Lower leg skin (tissue), 3 donors: ENCODE measurements around the gene PPP2R5C.

Experiments
- CTCF ChIP-seq, 3 donors: fragments of 450-650 bp; IDR thresholded peaks; one replicate each; pipeline ENCODE4 v1.5.1; 2016; ENCODE audit warnings: antibody characterized with exemption in 3 of 3, mild to moderate bottlenecking in 3 of 3, moderate library complexity in 2 of 3
- POLR2A ChIP-seq, 2 donors: fragments of 450-650 bp; IDR thresholded peaks; one replicate each; pipeline ENCODE4 v1.6.1; 2016 to 2017; ENCODE audit warnings: antibody characterized with exemption in 2 of 2, mild to moderate bottlenecking in 1 of 2, moderate library complexity in 1 of 2

GRCh38 chr14:101876555-101876938 lies 115.0 kb downstream of the PPP2R5C start:
- no peak for TF ChIP-seq CTCF (IDR thresholded peaks at IDR 0.05)
- TF ChIP-seq POLR2A (IDR thresholded peaks at IDR 0.05) = no peak
